ENCODE data around the gene ERICH6B. TPM values are rescaled to one million over a fixed set of nuclear protein-coding genes. Genes with fewer than 3 reads are reported as not detected.

ERICH6B gene
- total and polyA plus RNA-seq, 2 of the 13 experiments (the other 11 are each of a cell fraction or from before 2014, with no cell fraction given): not detected

GRCh38 chr13:45529758-45530157, 85.8 kb downstream of the ERICH6B start (continued):
- TF ChIP-seq SKIL (CRISPR knock-in tag; IDR thresholded peaks at IDR 0.05; ENCODE audit: borderline replicate concordance) (no peak), ZBTB7B (CRISPR knock-in tag; IDR thresholded peaks at IDR 0.05) (no peak), HNRNPUL1 (IDR thresholded peaks at IDR 0.05; ENCODE audit: low read depth, low read length) (no peak), ZFP41 (CRISPR knock-in tag; IDR thresholded peaks at IDR 0.05; ENCODE audit: borderline replicate concordance) (no peak), ZBTB39 (CRISPR knock-in tag; IDR thresholded peaks at IDR 0.05) (no peak), ZNF180 (CRISPR knock-in tag; IDR thresholded peaks at IDR 0.05; ENCODE audit: borderline replicate concordance, low read depth) (no peak), ZBTB7A (CRISPR knock-in tag; IDR thresholded peaks at IDR 0.05) (no peak), MED13 (CRISPR knock-in tag; IDR thresholded peaks at IDR 0.05) (no peak), MED1 (CRISPR knock-in tag; IDR thresholded peaks at IDR 0.05) (no peak), HINFP (CRISPR knock-in tag; IDR thresholded peaks at IDR 0.05; ENCODE audit: low read depth) (no peak), ZNF776 (CRISPR knock-in tag; IDR thresholded peaks at IDR 0.05) (no peak), BRF2 (CRISPR knock-in tag; IDR thresholded peaks at IDR 0.05) (no peak)
